Spleen (tissue), 7 donors: ENCODE measurements around the gene RIPK4.

Experiments
- CTCF ChIP-seq, 11 experiments: fragments of 200-600 bp in 7 of 11; fragments of 450-650 bp in 4 of 11; sonication (generic) in 4 of 11; IDR thresholded peaks in 8 of 11; conservative IDR thresholded peaks in 3 of 11; 1 replicate in 7 of 11; 2 replicates in 4 of 11; pipeline versions ENCODE4 v1.4.0 to v1.8.0; 2016 to 2021; ENCODE audit warnings: antibody characterized with exemption in 11 of 11, inconsistent platforms in 4 of 11, mild to moderate bottlenecking in 1 of 11
- POLR2A ChIP-seq, 3 donors: fragments of 450-650 bp; IDR thresholded peaks; one replicate each; pipeline ENCODE4 v1.5.1; 2017; ENCODE audit warnings: antibody characterized with exemption in 3 of 3, mild to moderate bottlenecking in 1 of 3
- donor health status: DM: no; HTN: no; CAD: no; lungs with moderate emphysema.
- donor health status: DM: no; HTN: no; CAD: no.
- donor health status: DM: no; HTN: no; CAD: no.

- TF ChIP-seq CTCF (IDR thresholded peaks at IDR 0.05 in 8 of 11, conservative IDR thresholded peaks at IDR 0.05 in 3 of 11) = no peak
- TF ChIP-seq POLR2A (IDR thresholded peaks at IDR 0.05) = no peak
Observed at GRCh38 chr21:41795726-41796125, 28.9 kb upstream of the RIPK4 start.
